Measurements from ENCODE around the gene C1orf232.

The C1orf232 gene

DNA sequence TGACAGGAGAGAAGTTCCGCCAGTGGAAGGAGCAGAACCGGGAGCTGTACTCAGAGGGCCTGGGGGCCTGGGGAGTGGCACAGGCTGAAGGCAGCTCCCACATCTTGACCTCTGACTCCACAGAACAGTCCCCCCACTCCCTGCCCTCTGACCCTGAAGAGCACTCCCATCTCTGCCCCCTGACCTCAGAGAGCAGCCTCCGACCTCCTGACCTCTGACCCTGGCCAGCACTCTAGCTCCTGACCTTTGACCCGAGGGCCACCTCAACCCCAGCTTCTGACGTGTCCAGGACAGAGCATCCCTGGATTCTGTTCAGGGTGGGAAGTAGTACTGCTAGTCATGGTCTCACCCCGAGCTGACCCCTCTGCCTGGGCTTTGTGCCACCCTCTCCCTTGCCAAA is 20.6 kb upstream of the C1orf232 start:
- TF ChIP-seq, protein P1, sequence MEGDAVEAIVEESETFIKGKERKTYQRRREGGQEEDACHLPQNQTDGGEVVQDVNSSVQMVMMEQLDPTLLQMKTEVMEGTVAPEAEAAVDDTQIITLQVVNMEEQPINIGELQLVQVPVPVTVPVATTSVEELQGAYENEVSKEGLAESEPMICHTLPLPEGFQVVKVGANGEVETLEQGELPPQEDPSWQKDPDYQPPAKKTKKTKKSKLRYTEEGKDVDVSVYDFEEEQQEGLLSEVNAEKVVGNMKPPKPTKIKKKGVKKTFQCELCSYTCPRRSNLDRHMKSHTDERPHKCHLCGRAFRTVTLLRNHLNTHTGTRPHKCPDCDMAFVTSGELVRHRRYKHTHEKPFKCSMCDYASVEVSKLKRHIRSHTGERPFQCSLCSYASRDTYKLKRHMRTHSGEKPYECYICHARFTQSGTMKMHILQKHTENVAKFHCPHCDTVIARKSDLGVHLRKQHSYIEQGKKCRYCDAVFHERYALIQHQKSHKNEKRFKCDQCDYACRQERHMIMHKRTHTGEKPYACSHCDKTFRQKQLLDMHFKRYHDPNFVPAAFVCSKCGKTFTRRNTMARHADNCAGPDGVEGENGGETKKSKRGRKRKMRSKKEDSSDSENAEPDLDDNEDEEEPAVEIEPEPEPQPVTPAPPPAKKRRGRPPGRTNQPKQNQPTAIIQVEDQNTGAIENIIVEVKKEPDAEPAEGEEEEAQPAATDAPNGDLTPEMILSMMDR (IDR thresholded peaks at IDR 0.05; ENCODE audit: insufficient read depth, missing control alignments): no peak
- DNase-seq (ENCODE audit: insufficient read length, low spot score) (no peak), FAIRE-seq (no peak)

GRCh38 chr1:26188477-26188876 is 19.7 kb upstream of the C1orf232 start:
- TF ChIP-seq, protein P1 (IDR thresholded peaks at IDR 0.05; ENCODE audit: insufficient read depth, missing control alignments): no peak
- FAIRE-seq: no peak
- no peak for DNase-seq (ENCODE audit: insufficient read length, low spot score)

- DNase-seq (ENCODE audit: insufficient read length, low spot score) (no peak), FAIRE-seq (no peak)
- TF ChIP-seq, protein P1 (IDR thresholded peaks at IDR 0.05; ENCODE audit: insufficient read depth, missing control alignments): no peak
Observed at GRCh38 chr1:26187882-26188281, 19.1 kb upstream of the C1orf232 start.

GRCh38 chr1:26184883-26185282 is 16.1 kb upstream of the C1orf232 start:
- no peak for FAIRE-seq
- TF ChIP-seq, protein P1 (IDR thresholded peaks at IDR 0.05; ENCODE audit: insufficient read depth, missing control alignments): no peak
- DNase-seq (ENCODE audit: insufficient read length, low spot score): no peak

DNA sequence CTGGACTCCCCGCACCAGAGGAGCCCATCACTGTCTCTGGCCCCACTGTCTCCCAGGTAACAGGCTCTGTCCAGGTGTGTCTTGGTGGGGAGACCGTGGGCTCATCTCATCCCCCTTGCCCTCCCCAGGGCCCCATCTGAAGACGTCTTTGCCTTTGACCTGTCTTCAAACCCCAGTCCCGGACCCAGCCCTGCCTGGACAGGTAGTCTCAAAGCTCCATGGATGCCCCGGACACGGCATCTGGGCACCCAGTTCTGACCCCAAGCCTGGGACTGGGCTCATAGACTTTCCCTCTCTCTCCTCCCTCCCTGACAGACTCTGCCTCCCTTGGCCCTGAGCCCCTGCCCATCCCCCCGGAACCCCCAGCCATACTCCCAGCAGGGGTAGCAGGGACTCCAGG is 15.3 kb upstream of the C1orf232 start:
- TF ChIP-seq, protein P1 (IDR thresholded peaks at IDR 0.05; ENCODE audit: insufficient read depth, missing control alignments): no peak
- no peak for FAIRE-seq
- no peak for DNase-seq (ENCODE audit: insufficient read length, low spot score)

DNA sequence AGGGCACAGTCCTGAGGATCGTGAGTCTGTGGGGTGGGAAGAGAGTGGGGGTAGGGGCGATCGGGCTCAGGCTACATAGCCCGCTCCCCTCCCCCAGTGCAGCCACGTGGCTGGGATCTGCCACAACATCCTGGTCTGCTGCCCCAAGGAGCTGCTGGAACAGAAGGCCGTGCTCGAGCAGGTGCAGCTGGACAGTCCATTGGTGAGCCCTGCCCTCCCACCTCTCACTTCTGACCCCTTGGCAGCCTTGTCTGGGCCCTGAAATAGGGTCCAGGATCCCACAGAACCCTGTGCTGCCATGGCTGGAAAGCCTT is 13.6 kb upstream of the C1orf232 start:
- DNase-seq (ENCODE audit: insufficient read length, low spot score): no peak
- FAIRE-seq: no peak
- TF ChIP-seq, protein P1 (IDR thresholded peaks at IDR 0.05; ENCODE audit: insufficient read depth, missing control alignments): no peak

DNA sequence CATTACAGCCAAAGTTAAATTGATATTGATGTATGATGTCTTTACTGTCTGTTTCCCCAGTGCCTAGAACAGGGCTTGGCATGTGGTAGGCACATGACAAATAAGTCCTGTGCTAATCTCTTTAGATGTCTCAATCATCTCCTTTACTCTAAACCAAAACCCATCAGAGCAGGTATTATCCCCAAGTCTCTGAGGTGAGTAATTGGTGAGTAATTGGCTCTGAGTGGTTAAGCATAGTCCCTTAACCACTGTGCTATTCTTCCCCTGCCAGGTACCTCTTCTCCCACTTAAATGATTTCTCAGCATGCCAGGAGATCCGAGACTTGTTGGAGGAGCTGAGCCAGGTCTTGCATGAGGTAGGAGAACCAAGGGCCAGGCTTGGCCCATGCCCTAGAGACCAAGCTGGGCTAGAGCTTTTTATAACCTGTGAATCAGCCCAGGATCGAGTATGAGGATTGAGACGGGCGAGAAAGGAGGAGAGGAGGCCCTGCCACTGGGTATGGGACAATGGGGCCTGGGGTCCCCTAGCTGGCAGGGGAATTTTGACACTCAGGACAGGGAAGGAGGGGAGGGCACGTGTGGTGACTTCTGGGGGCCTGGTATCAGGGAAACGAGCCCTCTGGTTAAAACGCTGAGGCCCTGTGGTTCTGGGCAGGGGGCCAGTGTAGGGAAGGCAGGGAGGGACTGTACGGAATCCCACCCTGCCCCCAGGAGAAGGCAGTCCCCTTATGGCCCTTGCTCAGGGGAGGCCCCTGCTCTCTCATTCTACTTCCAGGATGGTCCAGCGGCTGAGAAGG is 13.0 kb upstream of the C1orf232 start:
- TF ChIP-seq, protein P1 (IDR thresholded peaks at IDR 0.05; ENCODE audit: insufficient read depth, missing control alignments): no peak
- no peak for FAIRE-seq
- peak; percentile 55 for DNase-seq (ENCODE audit: insufficient read length, low spot score)
